Panc1 (cell line): Measurements from ENCODE around the gene ADD1.

Experiments used
- POLR2AphosphoS5 ChIP-seq: IDR thresholded peaks from 2 replicates; pipeline ENCODE4 v1.6.1; 2012; ENCODE audit warnings: mild to moderate bottlenecking, low read depth, low read length, moderate library complexity
- SIN3A ChIP-seq: IDR thresholded peaks from 2 replicates; pipeline ENCODE4 v1.6.1; 2012; ENCODE audit warnings: low read depth, mild to moderate bottlenecking, low read length, moderate library complexity, borderline replicate concordance; ENCODE audit not compliant: insufficient read depth
- TCF7L2 ChIP-seq: IDR thresholded peaks from 2 replicates; pipeline ENCODE4 v1.6.1; 2011; ENCODE audit warnings: mild to moderate bottlenecking, low read depth, low read length, inconsistent platforms
- TF ChIP-seq, protein P1 (sequence below): fragments of 450-650 bp; IDR thresholded peaks from 2 replicates; pipeline ENCODE4 v1.5.1; 2017; ENCODE audit warnings: mild to moderate bottlenecking
- TF ChIP-seq, protein P2 (sequence below), 2 experiments: IDR thresholded peaks; 2 replicates each; pipeline ENCODE4 v1.6.1; 2011 to 2012; ENCODE audit warnings: low read depth in 2 of 2, control low read depth in 1 of 2, low read length in 1 of 2, mild to moderate bottlenecking in 1 of 2, moderate library complexity in 1 of 2; ENCODE audit not compliant: insufficient read depth in 1 of 2

DNA sequence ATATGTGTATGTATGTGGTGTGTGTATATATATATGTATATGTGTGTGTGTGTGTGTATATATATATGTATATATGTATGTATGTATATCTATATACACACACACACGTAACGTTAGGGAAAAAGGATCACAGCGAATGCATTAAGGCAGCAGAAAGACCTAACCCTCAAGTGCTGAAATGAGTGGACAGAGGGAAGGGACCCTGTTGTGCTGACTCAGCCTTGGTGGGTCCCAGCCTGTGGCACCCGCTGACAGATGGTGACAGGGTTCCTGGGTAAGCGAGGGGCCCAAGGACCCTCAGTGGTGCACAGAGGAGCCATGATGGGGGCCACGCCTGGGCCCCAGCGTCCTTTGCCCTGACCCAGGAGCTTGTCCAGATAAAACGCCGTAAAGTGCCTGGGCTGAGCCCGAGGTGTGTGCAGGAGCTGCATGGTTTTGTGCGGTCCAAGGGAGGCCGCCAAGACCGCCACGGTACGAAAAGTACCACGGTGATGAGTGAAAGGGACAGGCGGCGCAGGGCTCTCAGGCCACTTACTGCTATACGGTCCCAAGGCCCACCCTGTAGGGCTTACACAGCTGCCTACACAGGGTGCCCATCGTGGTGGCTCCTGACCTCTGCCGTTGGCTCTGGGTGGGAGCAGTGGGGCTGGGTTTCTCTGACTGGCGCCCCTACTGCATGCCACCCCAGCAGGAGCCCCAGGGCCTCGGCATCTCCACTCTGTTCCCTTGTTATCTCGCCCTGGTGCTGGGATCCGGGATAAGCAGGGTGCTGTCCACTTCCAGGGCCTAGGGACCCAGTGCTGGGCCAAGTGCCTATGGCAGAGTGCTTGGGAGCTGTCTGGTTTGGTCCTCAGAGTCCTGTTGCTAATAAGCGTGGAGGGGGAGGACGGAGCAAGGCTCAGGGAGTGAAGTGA is 40.8 kb upstream of the ADD1 start:
- TF ChIP-seq, protein P1, sequence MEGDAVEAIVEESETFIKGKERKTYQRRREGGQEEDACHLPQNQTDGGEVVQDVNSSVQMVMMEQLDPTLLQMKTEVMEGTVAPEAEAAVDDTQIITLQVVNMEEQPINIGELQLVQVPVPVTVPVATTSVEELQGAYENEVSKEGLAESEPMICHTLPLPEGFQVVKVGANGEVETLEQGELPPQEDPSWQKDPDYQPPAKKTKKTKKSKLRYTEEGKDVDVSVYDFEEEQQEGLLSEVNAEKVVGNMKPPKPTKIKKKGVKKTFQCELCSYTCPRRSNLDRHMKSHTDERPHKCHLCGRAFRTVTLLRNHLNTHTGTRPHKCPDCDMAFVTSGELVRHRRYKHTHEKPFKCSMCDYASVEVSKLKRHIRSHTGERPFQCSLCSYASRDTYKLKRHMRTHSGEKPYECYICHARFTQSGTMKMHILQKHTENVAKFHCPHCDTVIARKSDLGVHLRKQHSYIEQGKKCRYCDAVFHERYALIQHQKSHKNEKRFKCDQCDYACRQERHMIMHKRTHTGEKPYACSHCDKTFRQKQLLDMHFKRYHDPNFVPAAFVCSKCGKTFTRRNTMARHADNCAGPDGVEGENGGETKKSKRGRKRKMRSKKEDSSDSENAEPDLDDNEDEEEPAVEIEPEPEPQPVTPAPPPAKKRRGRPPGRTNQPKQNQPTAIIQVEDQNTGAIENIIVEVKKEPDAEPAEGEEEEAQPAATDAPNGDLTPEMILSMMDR = no peak
- TF ChIP-seq POLR2AphosphoS5 = no peak
- TF ChIP-seq, protein P2, sequence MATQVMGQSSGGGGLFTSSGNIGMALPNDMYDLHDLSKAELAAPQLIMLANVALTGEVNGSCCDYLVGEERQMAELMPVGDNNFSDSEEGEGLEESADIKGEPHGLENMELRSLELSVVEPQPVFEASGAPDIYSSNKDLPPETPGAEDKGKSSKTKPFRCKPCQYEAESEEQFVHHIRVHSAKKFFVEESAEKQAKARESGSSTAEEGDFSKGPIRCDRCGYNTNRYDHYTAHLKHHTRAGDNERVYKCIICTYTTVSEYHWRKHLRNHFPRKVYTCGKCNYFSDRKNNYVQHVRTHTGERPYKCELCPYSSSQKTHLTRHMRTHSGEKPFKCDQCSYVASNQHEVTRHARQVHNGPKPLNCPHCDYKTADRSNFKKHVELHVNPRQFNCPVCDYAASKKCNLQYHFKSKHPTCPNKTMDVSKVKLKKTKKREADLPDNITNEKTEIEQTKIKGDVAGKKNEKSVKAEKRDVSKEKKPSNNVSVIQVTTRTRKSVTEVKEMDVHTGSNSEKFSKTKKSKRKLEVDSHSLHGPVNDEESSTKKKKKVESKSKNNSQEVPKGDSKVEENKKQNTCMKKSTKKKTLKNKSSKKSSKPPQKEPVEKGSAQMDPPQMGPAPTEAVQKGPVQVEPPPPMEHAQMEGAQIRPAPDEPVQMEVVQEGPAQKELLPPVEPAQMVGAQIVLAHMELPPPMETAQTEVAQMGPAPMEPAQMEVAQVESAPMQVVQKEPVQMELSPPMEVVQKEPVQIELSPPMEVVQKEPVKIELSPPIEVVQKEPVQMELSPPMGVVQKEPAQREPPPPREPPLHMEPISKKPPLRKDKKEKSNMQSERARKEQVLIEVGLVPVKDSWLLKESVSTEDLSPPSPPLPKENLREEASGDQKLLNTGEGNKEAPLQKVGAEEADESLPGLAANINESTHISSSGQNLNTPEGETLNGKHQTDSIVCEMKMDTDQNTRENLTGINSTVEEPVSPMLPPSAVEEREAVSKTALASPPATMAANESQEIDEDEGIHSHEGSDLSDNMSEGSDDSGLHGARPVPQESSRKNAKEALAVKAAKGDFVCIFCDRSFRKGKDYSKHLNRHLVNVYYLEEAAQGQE (IDR thresholded peaks at IDR 0.05; ENCODE audit: insufficient read depth in 1 of 2, low read depth in 2 of 2, low read length in 1 of 2) = no peak
- TF ChIP-seq SIN3A = no peak
- TF ChIP-seq TCF7L2 = no peak
